Tibial artery (tissue), 4 donors: ENCODE measurements around the gene NMBR.
"Not testable (repeated sequence)": the region's sequence is repeated elsewhere in the genome, so short reads cannot be mapped to it uniquely, and the experiment has no call there.

ENCODE experiments used
- DNase-seq, 2 donors: peaks; one replicate each; pipeline ENCODE4 v3.0.0-alpha.2; 2019
- H3K27ac ChIP-seq, 2 donors: fragments of 200-600 bp; sonication (generic) in 1 of 2; 1 replicate in 1 of 2; 2 replicates in 1 of 2; pipeline ENCODE4 v1.5.1; 2018 to 2019; ENCODE audit warnings: mild to moderate bottlenecking in 1 of 2
- H3K27me3 ChIP-seq, 2 donors: fragments of 200-600 bp; sonication (generic) in 1 of 2; one replicate each; pipeline versions ENCODE4 v1.5.1 to v1.6.0; 2016 to 2019
- H3K36me3 ChIP-seq, 3 donors: fragments of 200-600 bp; sonication (generic) in 2 of 3; one replicate each; pipeline ENCODE4 v1.5.1; 2016 to 2019; ENCODE audit warnings: mild to moderate bottlenecking in 2 of 3
- H3K4me1 ChIP-seq, 4 donors: fragments of 200-600 bp; sonication (generic) in 2 of 4; 1 replicate in 3 of 4; 2 replicates in 1 of 4; pipeline ENCODE4 v1.5.1; 2016 to 2019
- H3K4me3 ChIP-seq, 2 donors: fragments of 200-600 bp; sonication (generic) in 1 of 2; 1 replicate in 1 of 2; 2 replicates in 1 of 2; pipeline ENCODE4 v1.5.1; 2018 to 2019; ENCODE audit warnings: mild to moderate bottlenecking in 2 of 2
- H3K9me3 ChIP-seq, 3 donors: fragments of 200-600 bp; sonication (generic) in 1 of 3; one replicate each; pipeline ENCODE4 v1.5.1; 2016 to 2019
- CTCF ChIP-seq, 2 experiments: fragments of 200-600 bp in 1 of 2; fragments of 450-650 bp in 1 of 2; IDR thresholded peaks; one replicate each; pipeline ENCODE4 v1.5.1; 2017 to 2019; ENCODE audit warnings: antibody characterized with exemption in 2 of 2, mild to moderate bottlenecking in 1 of 2, moderate library complexity in 1 of 2
- intact Hi-C: fragments of 100-400 bp; cut with DNase I; formaldehyde crosslinking; loops from one replicate; pipeline ENCODE4 v1.15.0; 2023; ENCODE audit warnings: low total_unique reads

NMBR gene

GRCh38 chr6:142146828-142147662 lies at the start of gene NMBR, which contains the start of gene VTA1:
Gene NMBR (minus strand): TSS chr6:142147122. CDS start chr6:142088658, 58,464 bp downstream.
Gene VTA1 (plus strand): TSS chr6:142147263. CDS start chr6:142147288, 25 bp downstream.
- intact Hi-C loops, result loop anchor here (5.0 kb wide), 1 partner anchor 60 kb away; no protein-coding TSS in a partner anchor
- H3K9me3 ChIP-seq, result no peaks in the 10 kb centered on the region
- no peaks in the 10 kb centered on the region for H3K36me3 ChIP-seq
- peaks cover 0 to 30% (median 13%) of the 10 kb centered on the region in 4 donors for H3K4me1 ChIP-seq
- no peaks in the 10 kb centered on the region for H3K27me3 ChIP-seq
- peak; percentile 88 to 91 for TF ChIP-seq CTCF (IDR thresholded peaks at IDR 0.05)
- peak; percentile 97 to 98 for DNase-seq
- peak within 1 kb of the TSS; percentile 71 to 89 for H3K4me3 ChIP-seq
- H3K27ac ChIP-seq, result peak within 1 kb of the TSS; percentile 73 to 86

GRCh38 chr6:142195862-142196541 lies 49.1 kb upstream of the NMBR start:
- no peak for TF ChIP-seq CTCF (IDR thresholded peaks at IDR 0.05)
- peaks cover 0 to 13% (median 13%) of the 10 kb centered on the region in 3 donors for H3K36me3 ChIP-seq
- intact Hi-C loops, result no loop called here
- H3K4me3 ChIP-seq, result no peak overlapping the region
- H3K27ac ChIP-seq, result no peak overlapping the region
- H3K4me1 ChIP-seq, result no peaks in the 10 kb centered on the region
- DNase-seq, result no peak
- H3K9me3 ChIP-seq, result no peaks in the 10 kb centered on the region
- H3K27me3 ChIP-seq, result no peaks in the 10 kb centered on the region

GRCh38 chr6:142193621-142194020 lies 46.7 kb upstream of the NMBR start:
- Histone ChIP-seq H3K36me3 (peaks cover 10 to 13% (median 12%) of the 10 kb centered on the region in 3 donors), H3K27me3 (no peaks in the 10 kb centered on the region), H3K27ac (no peak overlapping the region), H3K9me3 (no peaks in the 10 kb centered on the region), H3K4me3 (no peak overlapping the region), H3K4me1 (no peaks in the 10 kb centered on the region)
- no peak for DNase-seq
- TF ChIP-seq CTCF (IDR thresholded peaks at IDR 0.05), result no peak
- intact Hi-C loops, result no loop called here

- no peaks in the 10 kb centered on the region for H3K9me3 ChIP-seq
- no peak for DNase-seq
- H3K27ac ChIP-seq, result no peak overlapping the region
- H3K4me1 ChIP-seq, result peaks cover 0 to under 1% (median 0%) of the 10 kb centered on the region in 4 donors
- H3K36me3 ChIP-seq, result peaks cover 8 to 12% (median 10%) of the 10 kb centered on the region in 3 donors
- no peaks in the 10 kb centered on the region for H3K27me3 ChIP-seq
- intact Hi-C loops, result no loop called here
- no peak overlapping the region for H3K4me3 ChIP-seq
- no peak for TF ChIP-seq CTCF (IDR thresholded peaks at IDR 0.05)
Observed at GRCh38 chr6:142192343-142192742, 45.4 kb upstream of the NMBR start.

GRCh38 chr6:142189057-142189456 lies 42.1 kb upstream of the NMBR start:
- no peak for TF ChIP-seq CTCF (IDR thresholded peaks at IDR 0.05)
- no peak overlapping the region for H3K4me3 ChIP-seq
- H3K36me3 ChIP-seq, result peaks cover 8 to 12% (median 10%) of the 10 kb centered on the region in 3 donors
- no peaks in the 10 kb centered on the region for H3K27me3 ChIP-seq
- H3K9me3 ChIP-seq, result no peaks in the 10 kb centered on the region
- peaks cover 0 to 6% (median 0%) of the 10 kb centered on the region in 4 donors for H3K4me1 ChIP-seq
- intact Hi-C loops, result no loop called here
- DNase-seq, result no peak
- H3K27ac ChIP-seq, result no peak overlapping the region

- H3K4me1 ChIP-seq, DNase-seq, H3K9me3 ChIP-seq, H3K27ac ChIP-seq, H3K27me3 ChIP-seq, intact Hi-C loops, H3K4me3 ChIP-seq: not testable (repeated sequence)
- peaks cover 8 to 12% (median 10%) of the 10 kb centered on the region in 3 donors for H3K36me3 ChIP-seq
Observed at GRCh38 chr6:142188341-142188740, 41.4 kb upstream of the NMBR start.
